Vagina (tissue), 2 donors: Measurements from ENCODE around the gene SLC29A3. TPM values are rescaled to one million over a fixed set of nuclear protein-coding genes. Genes with fewer than 3 reads are reported as not detected.
A peak's percentile ranks its signal among the peaks of the same experiment; 100 is the strongest.

ENCODE experiments used
- DNase-seq, 2 donors: peaks; one replicate each; pipeline ENCODE4 v3.0.0-alpha.2; 2017; ENCODE audit errors: extremely low spot score in 2 of 2
- H3K27ac ChIP-seq: fragments of 200-600 bp; sonication (generic); one replicate; pipeline ENCODE4 v1.5.1; 2019
- H3K27me3 ChIP-seq: fragments of 200-600 bp; sonication (generic); one replicate; pipeline ENCODE4 v1.5.1; 2019
- H3K36me3 ChIP-seq, 2 donors: fragments of 200-600 bp; sonication (generic); one replicate each; pipeline ENCODE4 v1.5.1; 2017 to 2019
- H3K4me1 ChIP-seq: fragments of 200-600 bp; sonication (generic); one replicate; pipeline ENCODE4 v1.5.1; 2019
- H3K4me3 ChIP-seq, 2 donors: fragments of 200-600 bp; sonication (generic); 1 replicate in 1 of 2; 2 replicates in 1 of 2; pipeline ENCODE4 v1.5.1; 2016 to 2019
- H3K9me3 ChIP-seq: fragments of 200-600 bp; sonication (generic); one replicate; pipeline ENCODE4 v1.5.1; 2019
- POLR2A ChIP-seq, 2 donors: fragments of 450-650 bp; IDR thresholded peaks; one replicate each; pipeline ENCODE4 v1.6.1; 2017; ENCODE audit warnings: antibody characterized with exemption in 2 of 2, mild to moderate bottlenecking in 2 of 2, moderate library complexity in 2 of 2
- POLR2AphosphoS5 ChIP-seq, 2 donors: sonication (generic); formaldehyde crosslinking; IDR thresholded peaks; one replicate each; pipeline ENCODE4 v1.9.0; 2017; ENCODE audit warnings: antibody characterized with exemption in 2 of 2, mild to moderate bottlenecking in 2 of 2, low read depth in 1 of 2; ENCODE audit not compliant: insufficient read depth in 1 of 2
- intact Hi-C: fragments of 100-400 bp; cut with DNase I; formaldehyde crosslinking; loops from one replicate; pipeline ENCODE4 v1.15.1; 2023
- total RNA-seq: library from RNA; depleted of rRNA; stranded (reverse); fragments of >200 nt; gene quantifications from one replicate; pipeline ENCODE4 v1.2.3, GENCODE V29; 2016
- TF ChIP-seq, protein P1 (sequence below), 3 experiments: fragments of 450-650 bp in 2 of 3; fragments of 200-600 bp in 1 of 3; sonication (generic) in 1 of 3; IDR thresholded peaks; one replicate each; pipeline ENCODE4 v1.5.1; 2017 to 2019; ENCODE audit warnings: antibody characterized with exemption in 3 of 3, mild to moderate bottlenecking in 2 of 3, moderate library complexity in 2 of 3

SLC29A3 gene
- total RNA-seq, 1 donor from 2014 or later: 7.6 TPM

DNA sequence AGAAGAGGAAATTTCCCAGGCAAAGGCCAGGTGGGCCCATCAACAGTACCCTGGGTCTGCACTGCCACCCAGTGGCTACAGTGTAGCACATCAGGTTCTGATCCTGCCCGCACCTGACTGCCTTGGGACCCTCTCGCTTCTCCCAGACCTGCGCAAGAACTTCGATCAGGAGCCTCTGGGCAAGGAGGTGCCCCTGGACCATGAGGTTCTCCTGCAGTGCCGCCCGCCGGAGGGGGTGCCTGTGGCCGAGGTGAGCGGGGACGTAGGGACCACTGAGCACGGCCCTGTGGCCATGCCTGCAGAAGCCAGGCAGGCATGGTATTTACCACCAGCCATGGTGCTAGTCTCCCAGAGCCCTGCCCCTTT is 33.9 kb upstream of the SLC29A3 start:
- no peaks in the 10 kb centered on the region for H3K9me3 ChIP-seq
- H3K27ac ChIP-seq: no peak overlapping the region
- H3K27me3 ChIP-seq: no peaks in the 10 kb centered on the region
- H3K4me3 ChIP-seq: no peak overlapping the region
- DNase-seq: no peak
- intact Hi-C loops: loop anchor here (5.0 kb wide), 1 partner anchor 358 kb away; no protein-coding TSS in a partner anchor
- no peaks in the 10 kb centered on the region for H3K4me1 ChIP-seq
- peaks cover 0 to 20% of the 10 kb centered on the region in 2 donors for H3K36me3 ChIP-seq
- TF ChIP-seq, protein P1, sequence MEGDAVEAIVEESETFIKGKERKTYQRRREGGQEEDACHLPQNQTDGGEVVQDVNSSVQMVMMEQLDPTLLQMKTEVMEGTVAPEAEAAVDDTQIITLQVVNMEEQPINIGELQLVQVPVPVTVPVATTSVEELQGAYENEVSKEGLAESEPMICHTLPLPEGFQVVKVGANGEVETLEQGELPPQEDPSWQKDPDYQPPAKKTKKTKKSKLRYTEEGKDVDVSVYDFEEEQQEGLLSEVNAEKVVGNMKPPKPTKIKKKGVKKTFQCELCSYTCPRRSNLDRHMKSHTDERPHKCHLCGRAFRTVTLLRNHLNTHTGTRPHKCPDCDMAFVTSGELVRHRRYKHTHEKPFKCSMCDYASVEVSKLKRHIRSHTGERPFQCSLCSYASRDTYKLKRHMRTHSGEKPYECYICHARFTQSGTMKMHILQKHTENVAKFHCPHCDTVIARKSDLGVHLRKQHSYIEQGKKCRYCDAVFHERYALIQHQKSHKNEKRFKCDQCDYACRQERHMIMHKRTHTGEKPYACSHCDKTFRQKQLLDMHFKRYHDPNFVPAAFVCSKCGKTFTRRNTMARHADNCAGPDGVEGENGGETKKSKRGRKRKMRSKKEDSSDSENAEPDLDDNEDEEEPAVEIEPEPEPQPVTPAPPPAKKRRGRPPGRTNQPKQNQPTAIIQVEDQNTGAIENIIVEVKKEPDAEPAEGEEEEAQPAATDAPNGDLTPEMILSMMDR (IDR thresholded peaks at IDR 0.05): peak; percentile 52 to 79 (median 70)
- TF ChIP-seq POLR2AphosphoS5 (IDR thresholded peaks at IDR 0.05; ENCODE audit: insufficient read depth in 1 of 2, low read depth in 1 of 2) (no peak), POLR2A (IDR thresholded peaks at IDR 0.05) (no peak)

DNA sequence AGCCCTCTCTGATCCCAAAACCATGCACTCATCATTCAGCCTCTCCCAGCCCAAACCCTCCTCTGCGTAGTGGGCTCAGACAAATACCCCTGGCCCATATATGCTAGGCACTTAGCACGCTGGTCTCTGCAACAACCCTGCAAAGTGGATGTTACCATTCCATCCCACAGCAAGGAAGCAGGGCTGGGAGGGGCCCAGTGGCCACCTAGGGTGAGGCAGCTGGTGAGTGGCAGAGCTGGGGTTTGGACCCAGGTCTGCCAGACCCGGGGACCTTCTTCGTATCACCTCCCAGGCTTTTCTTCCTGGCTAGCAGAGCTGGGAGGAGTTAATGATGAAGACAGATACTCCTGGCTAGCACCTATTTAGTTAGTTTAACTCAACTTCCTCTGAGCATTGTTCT is 33.1 kb upstream of the SLC29A3 start:
- intact Hi-C loops: loop anchor here (5.0 kb wide), 1 partner anchor 359 kb away; no protein-coding TSS in a partner anchor
- H3K36me3 ChIP-seq: peaks cover 0 to 27% of the 10 kb centered on the region in 2 donors

DNA sequence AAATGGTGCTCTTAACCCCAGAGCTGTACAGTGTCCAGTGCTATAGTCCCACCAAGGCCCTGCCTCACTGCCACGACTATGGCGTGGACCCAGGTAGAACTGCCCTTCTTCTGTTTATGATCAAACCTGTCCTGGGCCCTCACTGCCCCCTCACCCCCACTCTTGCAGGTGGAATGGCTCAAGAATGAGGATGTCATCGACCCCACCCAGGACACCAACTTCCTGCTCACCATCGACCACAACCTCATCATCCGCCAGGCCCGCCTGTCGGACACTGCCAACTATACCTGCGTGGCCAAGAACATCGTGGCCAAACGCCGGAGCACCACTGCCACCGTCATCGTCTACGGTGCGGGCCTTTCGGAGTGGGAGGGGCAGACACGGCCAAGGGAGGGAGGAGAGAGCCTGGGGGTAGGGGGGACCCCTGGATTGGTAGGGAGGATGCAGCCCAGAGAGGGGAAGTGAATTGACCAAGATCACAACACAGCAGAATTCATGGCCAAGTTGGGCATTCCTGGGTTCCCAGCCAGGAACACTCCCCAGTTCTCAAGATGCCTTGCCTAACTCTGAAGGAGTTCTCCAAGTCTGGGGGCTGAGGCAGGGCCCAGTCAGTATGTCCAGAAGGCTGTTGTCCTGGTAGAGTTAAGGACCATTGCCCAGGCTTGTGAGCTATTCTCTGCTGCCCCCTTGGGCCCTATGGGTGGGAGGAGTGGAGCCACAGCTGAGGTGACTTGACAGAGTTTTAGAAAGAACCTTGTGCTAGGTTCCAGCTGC is 32.4 kb upstream of the SLC29A3 start:
- no peaks in the 10 kb centered on the region for H3K27me3 ChIP-seq
- no peak for TF ChIP-seq POLR2AphosphoS5 (IDR thresholded peaks at IDR 0.05; ENCODE audit: insufficient read depth in 1 of 2, low read depth in 1 of 2)
- TF ChIP-seq, protein P1 (IDR thresholded peaks at IDR 0.05): no peak
- no peak overlapping the region for H3K4me3 ChIP-seq
- DNase-seq: no peak
- intact Hi-C loops: loop anchor here (5.0 kb wide), 1 partner anchor 359 kb away; no protein-coding TSS in a partner anchor
- H3K27ac ChIP-seq: no peak overlapping the region
- peaks cover 0 to 34% of the 10 kb centered on the region in 2 donors for H3K36me3 ChIP-seq
- H3K9me3 ChIP-seq: no peaks in the 10 kb centered on the region
- no peaks in the 10 kb centered on the region for H3K4me1 ChIP-seq

More for the DNA sequence above, 33.1 kb upstream of the SLC29A3 start:
- no peak for DNase-seq
- Histone ChIP-seq H3K27ac (no peak overlapping the region), H3K4me1 (no peaks in the 10 kb centered on the region), H3K4me3 (no peak overlapping the region), H3K27me3 (no peaks in the 10 kb centered on the region), H3K9me3 (no peaks in the 10 kb centered on the region)
- TF ChIP-seq POLR2AphosphoS5 (IDR thresholded peaks at IDR 0.05; ENCODE audit: insufficient read depth in 1 of 2, low read depth in 1 of 2) (no peak), POLR2A (IDR thresholded peaks at IDR 0.05) (no peak)
- TF ChIP-seq, protein P1 (IDR thresholded peaks at IDR 0.05): no peak

DNA sequence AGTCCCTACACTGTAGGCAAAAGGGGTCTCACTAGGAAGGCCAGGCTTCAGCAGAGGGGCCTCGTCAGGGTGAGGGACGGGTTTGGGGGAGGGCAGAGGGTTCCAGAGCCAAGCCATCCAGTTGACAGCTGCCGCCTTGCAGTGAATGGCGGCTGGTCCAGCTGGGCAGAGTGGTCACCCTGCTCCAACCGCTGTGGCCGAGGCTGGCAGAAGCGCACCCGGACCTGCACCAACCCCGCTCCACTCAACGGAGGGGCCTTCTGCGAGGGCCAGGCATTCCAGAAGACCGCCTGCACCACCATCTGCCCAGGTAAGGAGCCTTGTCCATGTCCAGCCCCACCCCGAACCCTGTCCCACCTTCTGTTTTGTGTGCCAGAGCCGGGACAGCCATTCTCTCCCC is 31.6 kb upstream of the SLC29A3 start:
- intact Hi-C loops: loop anchor here (5.0 kb wide), 1 partner anchor 360 kb away; no protein-coding TSS in a partner anchor
- no peak for DNase-seq

More for the DNA sequence above, 31.6 kb upstream of the SLC29A3 start:
- TF ChIP-seq, protein P1 (IDR thresholded peaks at IDR 0.05): no peak
- TF ChIP-seq POLR2A (IDR thresholded peaks at IDR 0.05) (no peak), POLR2AphosphoS5 (IDR thresholded peaks at IDR 0.05; ENCODE audit: insufficient read depth in 1 of 2, low read depth in 1 of 2) (no peak)
- Histone ChIP-seq H3K36me3 (peaks cover 0 to 31% of the 10 kb centered on the region in 2 donors), H3K4me3 (no peak overlapping the region), H3K27ac (no peak overlapping the region), H3K27me3 (no peaks in the 10 kb centered on the region), H3K4me1 (no peaks in the 10 kb centered on the region), H3K9me3 (no peaks in the 10 kb centered on the region)
